Fibroblast of skin of abdomen (primary cell): ENCODE measurements around the gene NKAPL.
"Not testable (repeated sequence)": the region's sequence is repeated elsewhere in the genome, so short reads cannot be mapped to it uniquely, and the experiment has no call there.

Source experiments
- DNase-seq: peaks from one replicate; pipeline ENCODE4 v3.0.0-alpha.2; 2013

The NKAPL gene

DNA sequence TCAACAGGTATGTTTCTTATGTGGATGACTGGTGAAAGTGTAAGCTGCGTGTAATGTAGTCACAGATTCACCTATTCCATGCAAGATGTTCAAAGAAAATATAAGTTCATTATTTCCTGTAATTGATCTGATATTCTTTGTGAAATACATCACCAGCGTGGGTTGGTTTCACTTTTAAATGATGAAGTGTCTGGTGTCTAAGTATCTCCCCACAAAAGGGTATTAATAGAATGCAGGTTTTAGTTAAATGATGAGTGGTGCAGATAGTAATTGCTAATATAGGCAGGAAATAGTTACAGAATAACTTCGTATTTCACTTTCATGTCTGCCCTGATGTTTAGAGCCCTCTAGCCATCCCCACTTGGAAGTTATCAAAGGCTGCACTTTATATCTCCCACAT lies 44.5 kb downstream of the NKAPL start:
- no peak for DNase-seq

DNA sequence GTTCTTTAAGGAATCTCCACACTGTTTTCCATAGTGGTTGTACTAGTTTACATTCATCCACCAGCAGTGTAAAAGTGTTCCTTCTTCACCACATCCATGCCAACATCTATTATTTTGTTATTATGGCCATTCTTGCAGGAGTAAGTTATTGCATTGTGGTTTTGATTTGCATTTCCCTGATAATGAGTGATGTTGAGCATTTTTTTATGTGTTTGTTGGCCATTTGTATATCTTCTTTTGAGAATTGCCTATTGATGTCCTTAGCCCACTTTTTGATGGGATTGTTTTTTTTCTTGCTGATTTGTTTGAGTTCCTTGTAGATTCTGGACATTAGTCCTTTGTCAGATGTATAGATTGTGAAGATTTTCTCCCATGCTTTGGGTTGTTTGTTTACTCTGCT lies 47.3 kb downstream of the NKAPL start:
- not testable (repeated sequence) for DNase-seq
